GM12878 (cell line): ENCODE measurements around the gene LDB3. TPM values are rescaled to one million over a fixed set of nuclear protein-coding genes. Genes with fewer than 3 reads are reported as not detected.

Experiments used
- ATAC-seq: fragments of 200-7000 bp; cut with Tn5 transposase; 3 replicates; pipeline ENCODE4 v1.9.1; 2020; ENCODE audit warnings: mild to moderate bottlenecking, moderate library complexity
- BruUV-seq: library from RNA; stranded (reverse); fragments of 400-500 nt; replicated peaks from 2 replicates; lab custom pipeline; 2021; lab: Mats Ljungman, UMichigan
- CTCF ChIA-PET: fragments of 300-600 bp; sonication (Branson Sonifier 250); formaldehyde crosslinking; extraction: SDS; loops from one replicate; lab custom pipeline; 2021; ENCODE audit warnings: inconsistent platforms; lab: Yijun Ruan, JAX
- POLR2A ChIA-PET: fragments of 350-600 bp; formaldehyde crosslinking; extraction: SDS; loops from one replicate; lab custom pipeline; 2021; ENCODE audit warnings: inconsistent platforms; lab: Charles Lee
- RAD21 ChIA-PET: fragments of 300-600 bp; sonication (Branson Sonifier 250); formaldehyde crosslinking; loops from one replicate; lab custom pipeline; 2023; ENCODE audit warnings: antibody characterized with exemption; ENCODE audit not compliant: unreplicated experiment; lab: Charles Lee
- SMC1A ChIA-PET: fragments of 300-600 bp; sonication (Branson Sonifier 250); formaldehyde crosslinking; loops from one replicate; lab custom pipeline; 2023; ENCODE audit not compliant: unreplicated experiment, uncharacterized antibody; lab: Charles Lee
- DNase-seq: peaks from one replicate; pipeline ENCODE4 v3.0.0-alpha.2; 2011; ENCODE audit warnings: low read depth, low spot score
- FAIRE-seq: peaks from 3 replicates; lab custom pipeline; 2011; peaks lifted over from hg19 to GRCh38; lab: Jason Lieb, UNC
- H2AFZ ChIP-seq: 2 replicates; pipeline ENCODE4 v1.6.0; 2011; ENCODE audit warnings: low read depth, low read length, control low read depth; ENCODE audit not compliant: control insufficient read depth
- H3K27ac ChIP-seq: 2 replicates; pipeline ENCODE4 v1.5.1; 2011; ENCODE audit warnings: control low read depth; ENCODE audit not compliant: control insufficient read depth, insufficient read depth
- H3K27me3 ChIP-seq, 2 experiments: replicated peaks in 1 of 2; 2 replicates each; pipeline versions ENCODE4 v1.6.0 to v1.6.1; 2011; ENCODE audit warnings: low read length in 1 of 2; ENCODE audit not compliant: control insufficient read depth in 2 of 2, insufficient read depth in 2 of 2
- H3K36me3 ChIP-seq, 2 experiments: 2 replicates each; pipeline ENCODE4 v1.5.1; 2011; ENCODE audit warnings: low read length in 1 of 2; ENCODE audit not compliant: control insufficient read depth in 2 of 2, insufficient read depth in 2 of 2
- H3K4me1 ChIP-seq: 2 replicates; pipeline ENCODE4 v1.6.1; 2011; ENCODE audit warnings: mild to moderate bottlenecking, low read length, moderate library complexity, mixed read lengths; ENCODE audit not compliant: control insufficient read depth, insufficient read depth
- H3K4me2 ChIP-seq: 2 replicates; pipeline ENCODE4 v1.6.0; 2011; ENCODE audit warnings: control low read depth; ENCODE audit not compliant: control insufficient read depth, insufficient read depth
- H3K4me3 ChIP-seq: fragments of 200-600 bp; sonication (generic); 2 replicates; pipeline ENCODE4 v1.5.1; 2016
- H3K79me2 ChIP-seq: 2 replicates; pipeline ENCODE4 v1.6.0; 2011; ENCODE audit warnings: low read length; ENCODE audit not compliant: control insufficient read depth, insufficient read depth
- H3K9ac ChIP-seq: 2 replicates; pipeline ENCODE4 v1.8.0; 2011; ENCODE audit warnings: low read length, control low read depth, mixed read lengths; ENCODE audit not compliant: control insufficient read depth, insufficient read depth
- H3K9me3 ChIP-seq: replicated peaks from 3 replicates; pipeline ENCODE4 v1.5.1; 2011; ENCODE audit warnings: mild to moderate bottlenecking, low read length; ENCODE audit not compliant: control insufficient read depth, insufficient read depth
- H4K20me1 ChIP-seq: 2 replicates; pipeline ENCODE4 v1.6.0; 2011; ENCODE audit not compliant: control insufficient read depth, insufficient read depth
- CREM ChIP-seq: IDR thresholded peaks from 2 replicates; pipeline ENCODE4 v1.6.1; 2014; ENCODE audit warnings: antibody characterized with exemption, low read depth
- E4F1 ChIP-seq: fragments of 450-650 bp; IDR thresholded peaks from 2 replicates; pipeline ENCODE4 v1.6.1; 2018; ENCODE audit warnings: borderline replicate concordance, mild to moderate bottlenecking; ENCODE audit not compliant: partially characterized antibody
- EGR1 ChIP-seq, 2 experiments: IDR thresholded peaks; 1 replicate in 1 of 2; 2 replicates in 1 of 2; pipeline ENCODE4 v1.6.1; 2011 to 2012; ENCODE audit warnings: low read depth in 2 of 2, low read length in 2 of 2, borderline replicate concordance in 1 of 2, mild to moderate bottlenecking in 1 of 2, moderate library complexity in 1 of 2
- HDGF ChIP-seq: fragments of 450-650 bp; IDR thresholded peaks from 2 replicates; pipeline ENCODE4 v1.6.1; 2016; ENCODE audit warnings: antibody characterized with exemption
- MTA2 ChIP-seq: fragments of 450-650 bp; IDR thresholded peaks from 2 replicates; pipeline ENCODE4 v1.6.1; 2016; ENCODE audit warnings: low read depth, mild to moderate bottlenecking, moderate library complexity
- MXI1 ChIP-seq: fragments of 150-350 bp; IDR thresholded peaks from 2 replicates; pipeline ENCODE4 v1.6.1; 2011; ENCODE audit warnings: low read depth, mild to moderate bottlenecking, inconsistent platforms, low read length, improper control_type of control experiment
- NFIC ChIP-seq: IDR thresholded peaks from 2 replicates; pipeline ENCODE4 v1.6.1; 2012; ENCODE audit warnings: low read depth, mild to moderate bottlenecking, inconsistent platforms, low read length, moderate library complexity
- PBX3 ChIP-seq: IDR thresholded peaks from 2 replicates; pipeline ENCODE4 v1.6.1; 2011; ENCODE audit warnings: mild to moderate bottlenecking, low read depth, low read length, moderate library complexity; ENCODE audit not compliant: insufficient replicate concordance
- POLR2AphosphoS5 ChIP-seq: IDR thresholded peaks from 2 replicates; pipeline ENCODE4 v1.6.1; 2011; ENCODE audit warnings: mild to moderate bottlenecking, low read length, inconsistent platforms
- RAD21 ChIP-seq: IDR thresholded peaks from 2 replicates; pipeline ENCODE4 v1.6.1; 2011; ENCODE audit warnings: mild to moderate bottlenecking, low read depth, low read length, moderate library complexity; ENCODE audit not compliant: insufficient read depth
- RAD51 ChIP-seq: fragments of 450-650 bp; IDR thresholded peaks from 2 replicates; pipeline ENCODE4 v1.6.1; 2016; ENCODE audit warnings: moderate library complexity, mild to moderate bottlenecking, inconsistent platforms
- SIN3A ChIP-seq: IDR thresholded peaks from 2 replicates; pipeline ENCODE4 v1.6.1; 2012; ENCODE audit warnings: low read depth, low read length, improper control_type of control experiment
- SMAD1 ChIP-seq: fragments of 450-650 bp; IDR thresholded peaks from 2 replicates; pipeline ENCODE4 v1.6.1; 2018; ENCODE audit warnings: mild to moderate bottlenecking, low read depth; ENCODE audit not compliant: partially characterized antibody
- SPI1 ChIP-seq: IDR thresholded peaks from 2 replicates; pipeline ENCODE4 v1.6.1; 2011; ENCODE audit warnings: low read depth, mild to moderate bottlenecking, low read length, moderate library complexity, borderline replicate concordance; ENCODE audit not compliant: insufficient read depth
- TCF12 ChIP-seq: IDR thresholded peaks from 2 replicates; pipeline ENCODE4 v1.6.1; 2011; ENCODE audit warnings: low read depth, mild to moderate bottlenecking, low read length
- TCF7 ChIP-seq: IDR thresholded peaks from 2 replicates; pipeline ENCODE4 v1.6.1; 2014; ENCODE audit warnings: antibody characterized with exemption, borderline replicate concordance
- WGBS: methylation state at CpG from one replicate; pipeline ENCODE4 v1.1.6; 2016; ENCODE audit warnings: low lambda C conversion rate; ENCODE audit not compliant: insufficient replicate concordance, insufficient coverage; ENCODE audit errors: missing lambda C conversion rate; 5-methylcytosine and 5-hydroxymethylcytosine counted together
- in situ Hi-C: fragments of 300-500 bp; cut with MboI; formaldehyde crosslinking; loops from 9 replicates; pipeline ENCODE4 v1.14.3; 2018; ENCODE audit warnings: mixed read lengths
- intact Hi-C: fragments of 100-400 bp; cut with micrococcal nuclease; formaldehyde crosslinking; loops from one replicate; pipeline ENCODE4 v1.14.2; 2022; ENCODE audit not compliant: unreplicated experiment
- polyA plus RNA-seq, 11 experiments: library from polyadenylated mRNA; depleted of rRNA in 4 of 11; unstranded in 6 of 11; stranded (reverse) in 5 of 11; fragments of >200 nt; fragmentation: Nextera tagmentation in 4 of 11; fragmentation: Illumina TruSeq in 1 of 11; extraction: Ambion mirVana in 4 of 11; extraction: Trizol in 1 of 11; gene quantifications; 1 replicate in 1 of 11; 2 replicates in 10 of 11; pipeline versions ENCODE4 v1.2.1 to v1.2.3, GENCODE V29; 2011 to 2016; ENCODE audit warnings: inconsistent platforms in 2 of 11, missing spikeins in 2 of 11, low read depth in 1 of 11
- total RNA-seq, 4 experiments: library from RNA; depleted of rRNA in 3 of 4; stranded (reverse); fragments of >200 nt in 3 of 4; fragmentation: Illumina TruSeq in 1 of 4; extraction: Trizol in 1 of 4; gene quantifications; 2 replicates each; pipeline versions ENCODE4 v1.2.1 to v1.2.3, GENCODE V29; 2013 to 2021

The LDB3 gene
- total and polyA plus RNA-seq, 10 of the 15 experiments (the other 5 are each of a cell fraction or from before 2014, with no cell fraction given) = 0.02 to 0.07 (median 0.04) TPM; not detected in 1

GRCh38 chr10:86707505-86707904 is 39.2 kb downstream of the LDB3 start (continued):
- no peak for TF ChIP-seq SMAD1

- Histone ChIP-seq H3K36me3 (no peaks in the 10 kb centered on the region), H3K4me1 (peaks cover 4% of the 10 kb centered on the region; the same call in 1 of the 2 replicates), H3K9ac (no peak overlapping the region), H4K20me1 (no peaks in the 10 kb centered on the region), H3K27me3 (no peaks in the 10 kb centered on the region), H3K9me3 (no peaks in the 10 kb centered on the region), H3K79me2 (no peaks in the 10 kb centered on the region), H3K27ac (no peak overlapping the region), H3K4me3 (no peak overlapping the region), H3K4me2 (no peak overlapping the region), H2AFZ (no peak overlapping the region)
- intact Hi-C loops = no loop called here
- FAIRE-seq (no peak), DNase-seq (no peak), ATAC-seq (no peak)
- ChIA-PET CTCF (interaction anchor here (1.3 to 2.3 kb wide), 4 partner anchors 8 to 191 kb away, joined by 3 to 7 read pairs (median 4); no protein-coding TSS in a partner anchor), SMC1A (interaction anchor here (1.2 kb wide), 1 partner anchor 191 kb away, joined by 4 read pairs; no protein-coding TSS in a partner anchor), RAD21 (interaction anchor here (0.5 to 0.6 kb wide), 2 partner anchors 19 to 188 kb away, joined by 3 read pairs; no protein-coding TSS in a partner anchor), POLR2A (interaction anchor here (0.6 kb wide), 1 partner anchor 176 kb away, joined by 9 read pairs; no protein-coding TSS in a partner anchor)
- no peak for TF ChIP-seq CREM
- no peak for TF ChIP-seq PBX3
- no peak for TF ChIP-seq MXI1
- no peak for TF ChIP-seq EGR1 (IDR thresholded peaks at IDR 0.05; ENCODE audit: borderline replicate concordance in 1 of 2, low read depth in 2 of 2, low read length in 2 of 2)
- no peak for TF ChIP-seq POLR2AphosphoS5
- TF ChIP-seq E4F1 = no peak
- no peak for TF ChIP-seq RAD21
- TF ChIP-seq SIN3A = no peak
- no peak for TF ChIP-seq TCF7
- no peak for TF ChIP-seq HDGF
- TF ChIP-seq NFIC = no peak
- TF ChIP-seq SPI1 = no peak
- TF ChIP-seq RAD51 = no peak
- TF ChIP-seq MTA2 = no peak
- no peak for TF ChIP-seq TCF12
- in situ Hi-C loops = no loop called here
- 58% methylated on average over 8 of the region's 8 CpGs for WGBS
- BruUV-seq = no TSS peak
Observed at GRCh38 chr10:86708068-86708782, 39.9 kb downstream of the LDB3 start.
